Loucy (cell line): Measurements from ENCODE around the gene EEFSEC.
A peak's percentile ranks its signal among the peaks of the same experiment; 100 is the strongest.

Experiments used
- EZH2phosphoT487 ChIP-seq: fragments of 200-600 bp; IDR thresholded peaks from 2 replicates; pipeline ENCODE4 v1.6.1; 2018; ENCODE audit warnings: antibody characterized with exemption, mild to moderate bottlenecking, moderate library complexity, borderline replicate concordance
- TF ChIP-seq, protein P1 (sequence below): fragments of 200-600 bp; sonication (generic); conservative IDR thresholded peaks from 2 replicates; pipeline ENCODE4 v1.5.1; 2014; ENCODE audit warnings: mild to moderate bottlenecking, antibody characterized with exemption, low read length

DNA sequence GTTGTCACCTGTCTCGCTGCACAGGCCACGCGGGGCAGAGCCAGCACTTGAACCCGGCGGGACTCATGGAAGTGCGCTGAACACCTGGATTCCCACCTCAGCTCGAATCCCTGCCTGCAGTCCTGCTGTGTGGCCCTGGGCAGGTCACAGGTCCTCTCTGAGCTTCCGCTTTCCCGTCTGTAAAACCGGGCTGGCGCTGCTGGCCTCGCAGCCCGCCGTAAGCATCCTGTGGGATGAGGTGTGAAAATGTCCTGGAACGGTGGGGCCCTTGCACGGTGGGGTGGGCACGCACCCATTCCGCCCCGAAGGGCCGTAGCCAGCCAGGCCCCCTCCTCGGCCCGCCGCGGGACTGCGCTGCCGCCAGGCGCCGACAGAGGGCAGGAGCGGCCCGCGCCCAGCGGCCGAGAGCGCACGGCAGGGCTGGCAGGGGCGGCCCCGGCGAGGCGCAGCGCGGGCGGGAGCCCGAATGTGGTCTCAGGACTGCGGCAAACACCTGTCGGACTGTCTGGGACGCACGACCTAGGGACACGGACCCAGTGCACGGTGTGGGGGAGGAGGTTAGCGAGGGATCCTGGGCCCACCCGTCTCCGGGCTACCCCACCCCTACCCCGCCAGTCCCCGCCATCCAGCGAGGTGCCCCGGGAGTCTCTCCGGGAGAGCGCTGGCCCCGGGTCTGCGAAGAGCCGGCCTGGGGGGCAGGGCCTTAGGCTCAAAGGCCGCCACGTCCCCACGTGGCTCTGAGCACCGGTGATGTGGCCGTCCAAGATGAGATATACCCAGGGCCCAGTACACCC, 273.0 kb downstream of the EEFSEC start:
- TF ChIP-seq EZH2phosphoT487: no peak
- TF ChIP-seq, protein P1, sequence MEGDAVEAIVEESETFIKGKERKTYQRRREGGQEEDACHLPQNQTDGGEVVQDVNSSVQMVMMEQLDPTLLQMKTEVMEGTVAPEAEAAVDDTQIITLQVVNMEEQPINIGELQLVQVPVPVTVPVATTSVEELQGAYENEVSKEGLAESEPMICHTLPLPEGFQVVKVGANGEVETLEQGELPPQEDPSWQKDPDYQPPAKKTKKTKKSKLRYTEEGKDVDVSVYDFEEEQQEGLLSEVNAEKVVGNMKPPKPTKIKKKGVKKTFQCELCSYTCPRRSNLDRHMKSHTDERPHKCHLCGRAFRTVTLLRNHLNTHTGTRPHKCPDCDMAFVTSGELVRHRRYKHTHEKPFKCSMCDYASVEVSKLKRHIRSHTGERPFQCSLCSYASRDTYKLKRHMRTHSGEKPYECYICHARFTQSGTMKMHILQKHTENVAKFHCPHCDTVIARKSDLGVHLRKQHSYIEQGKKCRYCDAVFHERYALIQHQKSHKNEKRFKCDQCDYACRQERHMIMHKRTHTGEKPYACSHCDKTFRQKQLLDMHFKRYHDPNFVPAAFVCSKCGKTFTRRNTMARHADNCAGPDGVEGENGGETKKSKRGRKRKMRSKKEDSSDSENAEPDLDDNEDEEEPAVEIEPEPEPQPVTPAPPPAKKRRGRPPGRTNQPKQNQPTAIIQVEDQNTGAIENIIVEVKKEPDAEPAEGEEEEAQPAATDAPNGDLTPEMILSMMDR: peak; percentile 73
